ENCODE data around the gene ZNF718. TPM values are rescaled to one million over a fixed set of nuclear protein-coding genes. Genes with fewer than 3 reads are reported as not detected.
"Not testable (repeated sequence)": the region's sequence is repeated elsewhere in the genome, so short reads cannot be mapped to it uniquely, and the experiment has no call there.

The ZNF718 gene
- total RNA-seq, 1 donor, result 5.8 TPM

GRCh38 chr4:175986-176385 is 51.7 kb downstream of the ZNF718 start:
- no peak for DNase-seq (ENCODE audit: insufficient read length, low spot score, missing footprints)
- H4K20me1 ChIP-seq (ENCODE audit: insufficient read depth, low read length), result no peaks in the 10 kb centered on the region
- H3K4me1 ChIP-seq (ENCODE audit: insufficient read depth, low read length), result no peaks in the 10 kb centered on the region
- no peak for TF ChIP-seq CTCF (IDR thresholded peaks at IDR 0.05; ENCODE audit: extremely low read depth, low read depth, low read length)
- no peak overlapping the region for H3K27ac ChIP-seq (ENCODE audit: low read depth, low read length)
- peaks cover 11% of the 10 kb centered on the region for H3K9me3 ChIP-seq (ENCODE audit: low read depth, low read length)
- H3K27me3 ChIP-seq (ENCODE audit: insufficient read depth, low read length), result no peaks in the 10 kb centered on the region
- no peaks in the 10 kb centered on the region for H3K79me2 ChIP-seq (ENCODE audit: insufficient read depth, low read length)
- no peak overlapping the region for H3K4me3 ChIP-seq (ENCODE audit: insufficient read depth, low read length)
- H3K4me2 ChIP-seq (ENCODE audit: insufficient read depth, low read length), result no peak overlapping the region
- no peak overlapping the region for H2AFZ ChIP-seq (ENCODE audit: low read length)
- no peaks in the 10 kb centered on the region for H3K36me3 ChIP-seq (ENCODE audit: insufficient read depth, low read length)

GRCh38 chr4:176995-177394 is 52.7 kb downstream of the ZNF718 start:
- H2AFZ ChIP-seq (ENCODE audit: low read length), result no peak overlapping the region
- no peaks in the 10 kb centered on the region for H4K20me1 ChIP-seq (ENCODE audit: insufficient read depth, low read length)
- peaks cover 16% of the 10 kb centered on the region for H3K9me3 ChIP-seq (ENCODE audit: low read depth, low read length)
- H3K36me3 ChIP-seq (ENCODE audit: insufficient read depth, low read length), result no peaks in the 10 kb centered on the region
- H3K4me3 ChIP-seq (ENCODE audit: insufficient read depth, low read length), result no peak overlapping the region
- H3K27ac ChIP-seq (ENCODE audit: low read depth, low read length), result no peak overlapping the region
- TF ChIP-seq CTCF (IDR thresholded peaks at IDR 0.05; ENCODE audit: extremely low read depth, low read depth, low read length), result no peak
- H3K4me2 ChIP-seq (ENCODE audit: insufficient read depth, low read length), result no peak overlapping the region
- no peaks in the 10 kb centered on the region for H3K4me1 ChIP-seq (ENCODE audit: insufficient read depth, low read length)
- no peaks in the 10 kb centered on the region for H3K79me2 ChIP-seq (ENCODE audit: insufficient read depth, low read length)
- H3K27me3 ChIP-seq (ENCODE audit: insufficient read depth, low read length), result no peaks in the 10 kb centered on the region
- DNase-seq (ENCODE audit: insufficient read length, low spot score, missing footprints), result no peak

GRCh38 chr4:182225-182624 is 57.9 kb downstream of the ZNF718 start:
- not testable (repeated sequence) for H3K79me2 ChIP-seq (ENCODE audit: insufficient read depth, low read length); DNase-seq (ENCODE audit: insufficient read length, low spot score, missing footprints); H3K9me3 ChIP-seq (ENCODE audit: low read depth, low read length); H3K36me3 ChIP-seq (ENCODE audit: insufficient read depth, low read length); H3K27me3 ChIP-seq (ENCODE audit: insufficient read depth, low read length); H2AFZ ChIP-seq (ENCODE audit: low read length); H4K20me1 ChIP-seq (ENCODE audit: insufficient read depth, low read length); H3K4me3 ChIP-seq (ENCODE audit: insufficient read depth, low read length); H3K27ac ChIP-seq (ENCODE audit: low read depth, low read length); H3K4me2 ChIP-seq (ENCODE audit: insufficient read depth, low read length); H3K4me1 ChIP-seq (ENCODE audit: insufficient read depth, low read length)

DNA sequence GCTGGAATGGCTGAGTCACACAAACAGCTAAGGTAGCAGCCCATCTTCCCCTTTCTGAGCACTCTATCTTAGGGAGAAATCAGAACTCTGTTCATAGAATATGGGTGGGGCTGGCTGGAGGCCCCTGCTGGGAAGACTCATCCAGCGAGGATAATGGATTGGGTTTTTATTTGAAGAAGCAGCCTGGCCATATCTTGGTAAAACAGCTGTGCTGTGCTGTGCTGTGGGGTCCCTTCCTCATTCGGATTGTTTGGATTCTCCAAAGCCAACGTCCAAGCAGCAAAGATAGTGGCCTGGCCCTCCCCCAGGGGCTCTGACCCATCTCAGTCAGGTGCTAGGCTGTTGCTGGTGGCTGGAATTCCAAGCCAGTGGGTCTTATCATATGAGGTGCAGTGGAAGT is 63.8 kb downstream of the ZNF718 start:
- Histone ChIP-seq H3K4me2 (ENCODE audit: insufficient read depth, low read length) (no peak overlapping the region), H3K4me1 (ENCODE audit: insufficient read depth, low read length) (no peaks in the 10 kb centered on the region)
- no peak for DNase-seq (ENCODE audit: insufficient read length, low spot score, missing footprints)

GRCh38 chr4:195159-195558 is 70.9 kb downstream of the ZNF718 start:
- not testable (repeated sequence) for H3K27me3 ChIP-seq (ENCODE audit: insufficient read depth, low read length); H2AFZ ChIP-seq (ENCODE audit: low read length); DNase-seq (ENCODE audit: insufficient read length, low spot score, missing footprints); H3K36me3 ChIP-seq (ENCODE audit: insufficient read depth, low read length); H3K9me3 ChIP-seq (ENCODE audit: low read depth, low read length); H3K4me1 ChIP-seq (ENCODE audit: insufficient read depth, low read length); H3K27ac ChIP-seq (ENCODE audit: low read depth, low read length); H3K4me3 ChIP-seq (ENCODE audit: insufficient read depth, low read length); H4K20me1 ChIP-seq (ENCODE audit: insufficient read depth, low read length); H3K79me2 ChIP-seq (ENCODE audit: insufficient read depth, low read length); H3K4me2 ChIP-seq (ENCODE audit: insufficient read depth, low read length)

More for the DNA sequence above, 63.8 kb downstream of the ZNF718 start:
- H2AFZ ChIP-seq (ENCODE audit: low read length), result no peak overlapping the region
- no peaks in the 10 kb centered on the region for H3K36me3 ChIP-seq (ENCODE audit: insufficient read depth, low read length)
- TF ChIP-seq CTCF (IDR thresholded peaks at IDR 0.05; ENCODE audit: extremely low read depth, low read depth, low read length), result no peak
- H4K20me1 ChIP-seq (ENCODE audit: insufficient read depth, low read length), result no peaks in the 10 kb centered on the region
- H3K4me3 ChIP-seq (ENCODE audit: insufficient read depth, low read length), result no peak overlapping the region
- H3K79me2 ChIP-seq (ENCODE audit: insufficient read depth, low read length), result no peaks in the 10 kb centered on the region
- H3K9me3 ChIP-seq (ENCODE audit: low read depth, low read length), result no peaks in the 10 kb centered on the region
- H3K27ac ChIP-seq (ENCODE audit: low read depth, low read length), result no peak overlapping the region
- no peaks in the 10 kb centered on the region for H3K27me3 ChIP-seq (ENCODE audit: insufficient read depth, low read length)
